HG02938 (cell line): Measurements from ENCODE around the gene FAM174B.

Experiments
- ATAC-seq: cut with Tn5 transposase; IDR thresholded peaks from one replicate; pipeline ENCODE4 v1.9.1; 2021; ENCODE audit warnings: mild to moderate bottlenecking, moderate library complexity; ENCODE audit not compliant: unreplicated experiment

Gene FAM174B

DNA sequence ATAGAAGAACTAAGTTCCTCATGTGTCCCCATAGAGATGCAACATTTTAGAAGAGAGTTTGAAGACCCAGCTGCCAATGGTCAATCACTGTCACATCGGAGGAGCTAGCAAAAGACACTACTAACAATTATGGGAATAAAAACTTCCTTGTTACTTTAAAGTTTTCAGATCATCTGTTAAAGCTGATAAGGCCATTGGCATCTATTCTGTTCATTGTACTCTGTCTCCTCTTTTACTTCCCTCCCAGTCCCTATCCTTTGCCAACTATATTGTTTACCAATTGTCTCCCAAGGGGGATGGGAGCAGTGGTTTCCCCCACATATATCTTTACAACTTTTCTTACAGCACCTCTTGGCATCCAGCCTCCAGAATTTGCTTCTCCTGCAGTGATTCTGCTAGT lies 81.0 kb downstream of the FAM174B start:
- ATAC-seq: no peak

DNA sequence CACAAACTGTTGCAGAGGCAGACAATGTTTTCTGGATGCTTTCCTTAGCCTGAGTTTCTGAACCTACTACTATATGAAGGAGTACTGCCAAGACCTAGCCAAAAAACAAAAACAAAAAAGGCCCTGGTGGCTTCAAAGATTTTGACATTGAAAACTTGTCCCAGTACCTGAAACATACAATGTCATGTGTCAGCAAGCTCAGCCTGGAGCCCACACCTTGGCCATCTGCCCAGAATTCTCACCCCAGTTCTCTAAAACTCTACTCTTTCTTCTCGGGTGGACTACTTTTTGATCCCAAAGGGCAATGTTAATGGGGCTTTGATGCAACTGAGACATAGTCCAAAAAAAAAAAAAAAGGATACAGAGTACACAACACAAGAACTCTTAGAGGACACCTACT lies 81.4 kb downstream of the FAM174B start:
- ATAC-seq: no peak

DNA sequence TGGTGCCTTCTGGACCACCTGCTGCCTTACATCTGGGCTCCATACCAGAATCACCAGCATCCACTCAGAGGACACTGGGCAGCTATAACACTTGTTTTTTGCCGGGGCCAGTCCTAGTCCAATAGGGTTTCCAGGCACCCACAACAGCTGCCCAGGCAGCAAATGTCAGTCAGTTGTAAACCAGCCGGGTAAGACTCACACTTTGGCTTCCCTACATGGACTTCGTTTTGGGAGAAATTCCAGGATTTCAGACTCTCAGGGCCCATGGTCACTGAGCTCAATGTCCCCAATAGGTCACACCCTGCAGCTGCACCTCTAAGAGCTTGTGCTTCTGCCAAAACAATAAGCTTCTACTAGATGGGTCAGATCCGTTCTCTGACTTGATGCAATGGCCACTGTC lies 83.8 kb downstream of the FAM174B start:
- ATAC-seq: no peak

- ATAC-seq: no peak
Measured at GRCh38 chr15:92570391-92570790, 85.2 kb downstream of the FAM174B start.

DNA sequence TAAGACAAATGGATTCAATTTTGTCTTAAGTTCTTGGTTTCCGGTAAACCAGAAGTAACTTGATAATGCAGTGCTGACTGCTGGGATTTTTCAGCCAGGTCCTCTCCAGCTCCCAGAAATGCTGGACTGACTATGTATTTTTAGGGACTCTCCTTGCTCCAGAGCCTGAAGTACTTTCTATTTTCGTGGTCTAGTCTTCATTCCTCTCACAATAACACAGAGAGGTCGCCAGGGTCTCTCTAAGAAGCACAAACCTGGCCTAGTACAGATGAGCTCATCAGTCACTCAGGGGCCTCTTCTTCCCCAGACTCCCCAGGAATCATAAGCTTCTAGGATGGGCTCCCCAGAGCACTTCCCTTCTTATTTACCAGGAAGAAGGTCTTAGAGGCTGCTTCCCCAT lies 85.8 kb downstream of the FAM174B start:
- ATAC-seq: no peak
